GM23338 (cell line): Measurements from ENCODE around the gene PARP1. TPM values are rescaled to one million over a fixed set of nuclear protein-coding genes. Genes with fewer than 3 reads are reported as not detected.

ENCODE experiments used
- ATAC-seq: fragments of 200-7000 bp; cut with Tn5 transposase; 3 replicates; pipeline ENCODE4 v1.9.1; 2020
- DNase-seq: peaks from one replicate; pipeline ENCODE4 v3.0.0-alpha.2; 2015; ENCODE audit warnings: low spot score
- H2AFZ ChIP-seq: fragments of 200-600 bp; sonication (generic); 2 replicates; pipeline ENCODE4 v1.8.0; 2016; ENCODE audit warnings: antibody characterized with exemption, mild to moderate bottlenecking, moderate library complexity
- H3F3A ChIP-seq: fragments of 200-600 bp; sonication (generic); replicated peaks from 2 replicates; pipeline ENCODE4 v1.8.0; 2017; ENCODE audit warnings: antibody characterized with exemption, mixed run types, low read depth
- H3K27ac ChIP-seq: fragments of 200-600 bp; sonication (generic); 2 replicates; pipeline ENCODE4 v1.6.1; 2016; ENCODE audit warnings: low read depth
- H3K27me3 ChIP-seq: fragments of 200-600 bp; sonication (generic); 2 replicates; pipeline ENCODE4 v1.8.0; 2016; ENCODE audit warnings: mild to moderate bottlenecking, mixed run types, moderate library complexity; ENCODE audit not compliant: insufficient read depth
- H3K36me3 ChIP-seq: fragments of 200-600 bp; sonication (generic); 2 replicates; pipeline ENCODE4 v1.8.0; 2016; ENCODE audit warnings: mild to moderate bottlenecking; ENCODE audit not compliant: insufficient read depth
- H3K4me1 ChIP-seq: fragments of 200-600 bp; sonication (generic); 2 replicates; pipeline ENCODE4 v1.8.0; 2016; ENCODE audit warnings: mild to moderate bottlenecking, moderate library complexity; ENCODE audit not compliant: insufficient read depth
- H3K4me2 ChIP-seq: fragments of 200-600 bp; sonication (generic); 2 replicates; pipeline ENCODE4 v1.7.1; 2017; ENCODE audit warnings: mixed run types
- H3K4me3 ChIP-seq: fragments of 200-600 bp; sonication (generic); 2 replicates; pipeline ENCODE4 v1.6.1; 2016; ENCODE audit warnings: mixed run types
- H3K79me2 ChIP-seq: fragments of 200-600 bp; sonication (generic); replicated peaks from 2 replicates; pipeline ENCODE4 v1.8.0; 2017; ENCODE audit warnings: mild to moderate bottlenecking; ENCODE audit not compliant: insufficient read depth
- H3K9me2 ChIP-seq: fragments of 200-600 bp; sonication (generic); 2 replicates; pipeline ENCODE4 v1.8.0; 2017; ENCODE audit not compliant: insufficient read depth
- H4K20me1 ChIP-seq: fragments of 200-600 bp; sonication (generic); replicated peaks from 2 replicates; pipeline ENCODE4 v1.8.0; 2017; ENCODE audit warnings: mild to moderate bottlenecking; ENCODE audit not compliant: insufficient read depth
- H3K27ac Mint-ChIP-seq: 2 replicates; pipeline ENCODE4 v1.8.0; 2020; ENCODE audit warnings: inconsistent platforms, mild to moderate bottlenecking, moderate library complexity, mixed read lengths
- H3K27me3 Mint-ChIP-seq: 3 replicates; pipeline ENCODE4 v1.8.0; 2022; ENCODE audit warnings: low read depth, mild to moderate bottlenecking, moderate library complexity, mixed read lengths, inconsistent platforms; ENCODE audit not compliant: insufficient read depth, poor library complexity
- H3K36me3 Mint-ChIP-seq: 3 replicates; pipeline ENCODE4 v1.8.0; 2021; ENCODE audit warnings: low read depth, mild to moderate bottlenecking, inconsistent platforms, moderate library complexity, mixed read lengths
- H3K4me1 Mint-ChIP-seq: 3 replicates; pipeline ENCODE4 v1.8.0; 2020; ENCODE audit warnings: mild to moderate bottlenecking, inconsistent platforms, mixed read lengths
- H3K4me3 Mint-ChIP-seq: 3 replicates; pipeline ENCODE4 v1.8.0; 2021; ENCODE audit warnings: moderate library complexity, mild to moderate bottlenecking, inconsistent platforms, mixed read lengths
- H3K9me3 Mint-ChIP-seq: 3 replicates; pipeline ENCODE4 v1.8.0; 2020; ENCODE audit warnings: moderate library complexity, mild to moderate bottlenecking, inconsistent platforms, mixed read lengths
- CREB1 ChIP-seq: fragments of 250-450 bp; sonication (Bioruptor Pico); IDR thresholded peaks from 2 replicates; pipeline ENCODE4 v1.5.0; 2020; ENCODE audit warnings: low read depth, mild to moderate bottlenecking, moderate library complexity
- CTCF ChIP-seq, 2 experiments: fragments of 200-600 bp in 1 of 2; sonication (generic) in 1 of 2; conservative IDR thresholded peaks; 2 replicates each; pipeline versions ENCODE4 v1.5.1 to v1.6.1; 2016 to 2017; ENCODE audit warnings: antibody characterized with exemption in 2 of 2, low read depth in 2 of 2, mild to moderate bottlenecking in 2 of 2, moderate library complexity in 1 of 2
- ETS1 ChIP-seq: IDR thresholded peaks from 2 replicates; pipeline ENCODE4 v1.6.1; 2016; ENCODE audit warnings: antibody characterized with exemption
- EZH2 ChIP-seq: fragments of 200-600 bp; sonication (generic); IDR thresholded peaks from one replicate; pipeline ENCODE4 v1.8.0; 2017; ENCODE audit warnings: antibody characterized with exemption, mild to moderate bottlenecking, low read depth; ENCODE audit not compliant: unreplicated experiment
- EZH2phosphoT487 ChIP-seq: fragments of 200-600 bp; sonication (generic); IDR thresholded peaks from one replicate; pipeline ENCODE4 v1.8.1; 2018; ENCODE audit warnings: antibody characterized with exemption; ENCODE audit not compliant: unreplicated experiment
- JUNB ChIP-seq: IDR thresholded peaks from one replicate; pipeline ENCODE4 v1.6.1; 2016; ENCODE audit warnings: antibody characterized with exemption; ENCODE audit not compliant: unreplicated experiment
- NANOG ChIP-seq: IDR thresholded peaks from 2 replicates; pipeline ENCODE4 v1.6.1; 2016; ENCODE audit warnings: antibody characterized with exemption, borderline replicate concordance
- POLR2AphosphoS5 ChIP-seq: IDR thresholded peaks from 2 replicates; pipeline ENCODE4 v1.6.1; 2016; ENCODE audit warnings: antibody characterized with exemption, low read depth
- REST ChIP-seq: IDR thresholded peaks from one replicate; pipeline ENCODE4 v1.6.1; 2018; ENCODE audit warnings: antibody characterized with exemption; ENCODE audit not compliant: unreplicated experiment
- STAT1 ChIP-seq: IDR thresholded peaks from one replicate; pipeline ENCODE4 v1.6.1; 2016; ENCODE audit warnings: antibody characterized with exemption; ENCODE audit not compliant: unreplicated experiment
- ZNF331 ChIP-seq: fragments of 250-450 bp; sonication (Bioruptor Pico); IDR thresholded peaks from 2 replicates; pipeline ENCODE4 v1.5.0; 2020; ENCODE audit warnings: low read depth, mild to moderate bottlenecking, moderate library complexity
- ZNF462 ChIP-seq: fragments of 250-450 bp; sonication (Bioruptor Pico); IDR thresholded peaks from 2 replicates; pipeline ENCODE4 v1.5.0; 2020; ENCODE audit warnings: mild to moderate bottlenecking, moderate library complexity
- polyA plus RNA-seq: library from polyadenylated mRNA; unstranded; fragments of >200 nt; fragmentation: Nextera tagmentation; extraction: Ambion mirVana; gene quantifications from 2 replicates; pipeline ENCODE4 v1.2.1, GENCODE V29; 2016
- total RNA-seq: library from RNA; depleted of rRNA; stranded (reverse); fragments of >200 nt; shearing (Covaris generic); gene quantifications from 2 replicates; pipeline ENCODE4 v1.2.3, GENCODE V29; 2014

The PARP1 gene
- total and polyA plus RNA-seq, 2 experiments from 2014 or later = 877 to 1,082 TPM

GRCh38 chr1:226324479-226324878, 83.4 kb downstream of the PARP1 start (continued):
- TF ChIP-seq ZNF462 (CRISPR knock-in tag) (no peak), EZH2 (no peak), ZNF331 (CRISPR knock-in tag) (no peak)

GRCh38 chr1:226322986-226323385, 84.9 kb downstream of the PARP1 start:
- Histone ChIP-seq H3K79me2 (no peaks in the 10 kb centered on the region), H3K4me1 (no peaks in the 10 kb centered on the region), H3K27ac (no peak overlapping the region), H2AFZ (no peak overlapping the region), H3K27me3 (no peaks in the 10 kb centered on the region), H3K4me3 (no peak overlapping the region), H3F3A (no peaks in the 10 kb centered on the region), H3K36me3 (no peaks in the 10 kb centered on the region), H4K20me1 (no peaks in the 10 kb centered on the region), H3K4me2 (no peak overlapping the region), H3K9me2 (no peaks in the 10 kb centered on the region)
- no peak for ATAC-seq
- no peak overlapping the region for H3K27ac Mint-ChIP-seq
- no peak overlapping the region for H3K4me3 Mint-ChIP-seq
- TF ChIP-seq NANOG = no peak
- TF ChIP-seq ZNF331 (CRISPR knock-in tag) = no peak
- TF ChIP-seq POLR2AphosphoS5 = no peak
- no peak for TF ChIP-seq JUNB
- no peak for TF ChIP-seq EZH2
- no peak for TF ChIP-seq ETS1
- TF ChIP-seq REST = no peak
- no peak for TF ChIP-seq EZH2phosphoT487
- TF ChIP-seq CTCF (conservative IDR thresholded peaks at IDR 0.05; ENCODE audit: low read depth in 2 of 2) = no peak
- no peak for TF ChIP-seq CREB1 (CRISPR knock-in tag)
- no peak for TF ChIP-seq STAT1
- H3K4me1 Mint-ChIP-seq = no peaks in the 10 kb centered on the region
- H3K27me3 Mint-ChIP-seq = peaks cover 5% of the 10 kb centered on the region
- no peaks in the 10 kb centered on the region; the same call in 2 of the 3 replicates for H3K9me3 Mint-ChIP-seq
- no peak for DNase-seq
- no peaks in the 10 kb centered on the region for H3K36me3 Mint-ChIP-seq
